Neural progenitor cell (in vitro differentiated cells): ENCODE data around the gene MYO1B. TPM values are rescaled to one million over a fixed set of nuclear protein-coding genes. Genes with fewer than 3 reads are reported as not detected.

Source experiments
- DNase-seq: peaks from one replicate; pipeline ENCODE4 v3.0.0-alpha.2; 2016; ENCODE audit warnings: low spot score
- H2AFZ ChIP-seq: fragments of 200-600 bp; sonication (generic); replicated peaks from 2 replicates; pipeline ENCODE4 v1.6.1; 2016; ENCODE audit warnings: antibody characterized with exemption
- H3F3A ChIP-seq: fragments of 200-600 bp; sonication (generic); 2 replicates; pipeline ENCODE4 v1.6.1; 2016; ENCODE audit warnings: antibody characterized with exemption, low read depth
- H3K27ac ChIP-seq: fragments of 200-600 bp; sonication (generic); 2 replicates; pipeline ENCODE4 v1.5.1; 2016; ENCODE audit warnings: mild to moderate bottlenecking
- H3K27me3 ChIP-seq: fragments of 200-600 bp; sonication (generic); 2 replicates; pipeline ENCODE4 v1.6.1; 2016; ENCODE audit warnings: mild to moderate bottlenecking, moderate library complexity
- H3K36me3 ChIP-seq: fragments of 200-600 bp; sonication (generic); 2 replicates; pipeline ENCODE4 v1.5.1; 2016
- H3K4me1 ChIP-seq: fragments of 200-600 bp; sonication (generic); 2 replicates; pipeline ENCODE4 v1.6.1; 2016; ENCODE audit warnings: mixed run types
- H3K4me2 ChIP-seq: fragments of 200-600 bp; sonication (generic); 2 replicates; pipeline ENCODE4 v1.6.1; 2016
- H3K4me3 ChIP-seq: fragments of 200-600 bp; sonication (generic); 2 replicates; pipeline ENCODE4 v1.5.1; 2016
- H3K79me2 ChIP-seq: fragments of 200-600 bp; sonication (generic); 2 replicates; pipeline ENCODE4 v1.6.1; 2016; ENCODE audit warnings: low read depth
- H3K9ac ChIP-seq: fragments of 200-600 bp; sonication (generic); 2 replicates; pipeline ENCODE4 v1.6.1; 2016
- H3K9me3 ChIP-seq: fragments of 200-600 bp; sonication (generic); 2 replicates; pipeline ENCODE4 v1.5.1; 2016; ENCODE audit warnings: low read depth
- H4K20me1 ChIP-seq: fragments of 200-600 bp; sonication (generic); 2 replicates; pipeline ENCODE4 v1.6.1; 2016; ENCODE audit warnings: low read depth
- H3K27ac Mint-ChIP-seq: 3 replicates; pipeline ENCODE4 v1.8.0; 2021; ENCODE audit warnings: mixed read lengths
- H3K27me3 Mint-ChIP-seq: 2 replicates; pipeline ENCODE4 v1.8.0; 2022; ENCODE audit warnings: low read depth, mild to moderate bottlenecking, inconsistent platforms, moderate library complexity, mixed read lengths; ENCODE audit not compliant: insufficient read depth
- H3K36me3 Mint-ChIP-seq: 3 replicates; pipeline ENCODE4 v1.8.0; 2021; ENCODE audit warnings: mixed read lengths
- H3K4me1 Mint-ChIP-seq: 3 replicates; pipeline ENCODE4 v1.8.0; 2021; ENCODE audit warnings: mixed read lengths
- H3K4me3 Mint-ChIP-seq: 3 replicates; pipeline ENCODE4 v1.8.0; 2021; ENCODE audit warnings: mild to moderate bottlenecking, moderate library complexity, mixed read lengths
- H3K9me3 Mint-ChIP-seq: 3 replicates; pipeline ENCODE4 v1.8.0; 2020; ENCODE audit warnings: mixed read lengths
- EZH2 ChIP-seq: fragments of 200-600 bp; sonication (generic); IDR thresholded peaks from 2 replicates; pipeline ENCODE4 v1.6.1; 2017; ENCODE audit warnings: antibody characterized with exemption, mild to moderate bottlenecking, moderate library complexity
- EZH2phosphoT487 ChIP-seq: fragments of 200-600 bp; sonication (generic); IDR thresholded peaks from 2 replicates; pipeline ENCODE4 v1.6.1; 2017; ENCODE audit warnings: antibody characterized with exemption
- total RNA-seq: library from RNA; depleted of rRNA; stranded (reverse); fragments of >200 nt; gene quantifications from 2 replicates; pipeline ENCODE4 v1.2.3, GENCODE V29; 2015; ENCODE audit warnings: low replicate concordance
- TF ChIP-seq, protein P1 (sequence below): fragments of 200-600 bp; sonication (generic); IDR thresholded peaks from 2 replicates; pipeline ENCODE4 v1.5.1; 2017; ENCODE audit warnings: antibody characterized with exemption, mild to moderate bottlenecking

MYO1B gene
- total RNA-seq, 1 donor from 2014 or later: 88.0 TPM

DNA sequence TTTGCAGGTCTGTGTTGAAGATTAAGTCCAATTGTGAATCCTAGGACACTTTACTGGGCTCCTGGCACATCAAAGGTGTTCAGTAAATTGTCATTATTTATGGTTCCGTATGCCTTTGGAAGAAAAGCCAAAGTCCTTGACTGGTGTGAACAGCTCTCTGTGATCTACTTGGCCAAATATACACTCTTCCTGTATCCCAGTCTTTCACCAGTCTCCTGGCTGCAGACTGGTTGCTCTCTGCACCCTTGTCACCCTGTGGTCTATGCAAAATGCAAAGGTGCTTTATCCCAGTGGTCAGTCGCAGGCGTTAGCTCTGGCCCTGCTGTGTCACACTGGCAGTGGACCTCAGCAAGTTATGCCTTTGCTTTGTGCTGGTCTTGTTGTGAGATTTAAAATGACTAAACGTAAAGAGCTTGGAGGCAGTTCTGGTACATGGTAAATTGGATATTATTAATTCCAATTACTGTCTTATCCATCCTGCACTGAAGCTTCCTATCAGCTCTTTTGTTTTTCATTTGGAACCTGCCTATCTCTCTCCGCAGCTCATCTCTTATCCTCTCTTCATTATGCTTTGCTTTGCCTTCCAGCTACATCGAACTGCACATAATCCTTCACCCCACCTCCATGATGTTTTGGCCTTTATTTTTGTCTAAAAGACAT is 83.1 kb downstream of the MYO1B start:
- H3K4me1 Mint-ChIP-seq: peaks cover 2% of the 10 kb centered on the region
- Histone ChIP-seq H3K79me2 (peaks cover 52% of the 10 kb centered on the region), H3F3A (no peaks in the 10 kb centered on the region), H3K27me3 (no peaks in the 10 kb centered on the region), H3K9ac (no peak overlapping the region), H3K9me3 (no peaks in the 10 kb centered on the region), H3K27ac (no peak overlapping the region), H4K20me1 (no peaks in the 10 kb centered on the region), H3K4me1 (no peaks in the 10 kb centered on the region), H3K36me3 (peaks cover 10% of the 10 kb centered on the region), H3K4me2 (no peak overlapping the region), H3K4me3 (no peak overlapping the region), H2AFZ (no peak overlapping the region)
- no peak overlapping the region for H3K27ac Mint-ChIP-seq
- no peak overlapping the region for H3K4me3 Mint-ChIP-seq
- H3K27me3 Mint-ChIP-seq: peaks cover 3% of the 10 kb centered on the region
- TF ChIP-seq EZH2 (no peak), EZH2phosphoT487 (no peak)
- TF ChIP-seq, protein P1, sequence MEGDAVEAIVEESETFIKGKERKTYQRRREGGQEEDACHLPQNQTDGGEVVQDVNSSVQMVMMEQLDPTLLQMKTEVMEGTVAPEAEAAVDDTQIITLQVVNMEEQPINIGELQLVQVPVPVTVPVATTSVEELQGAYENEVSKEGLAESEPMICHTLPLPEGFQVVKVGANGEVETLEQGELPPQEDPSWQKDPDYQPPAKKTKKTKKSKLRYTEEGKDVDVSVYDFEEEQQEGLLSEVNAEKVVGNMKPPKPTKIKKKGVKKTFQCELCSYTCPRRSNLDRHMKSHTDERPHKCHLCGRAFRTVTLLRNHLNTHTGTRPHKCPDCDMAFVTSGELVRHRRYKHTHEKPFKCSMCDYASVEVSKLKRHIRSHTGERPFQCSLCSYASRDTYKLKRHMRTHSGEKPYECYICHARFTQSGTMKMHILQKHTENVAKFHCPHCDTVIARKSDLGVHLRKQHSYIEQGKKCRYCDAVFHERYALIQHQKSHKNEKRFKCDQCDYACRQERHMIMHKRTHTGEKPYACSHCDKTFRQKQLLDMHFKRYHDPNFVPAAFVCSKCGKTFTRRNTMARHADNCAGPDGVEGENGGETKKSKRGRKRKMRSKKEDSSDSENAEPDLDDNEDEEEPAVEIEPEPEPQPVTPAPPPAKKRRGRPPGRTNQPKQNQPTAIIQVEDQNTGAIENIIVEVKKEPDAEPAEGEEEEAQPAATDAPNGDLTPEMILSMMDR: no peak
- peaks cover 12% of the 10 kb centered on the region for H3K9me3 Mint-ChIP-seq
- DNase-seq: no peak
- H3K36me3 Mint-ChIP-seq: peaks cover 39% of the 10 kb centered on the region

DNA sequence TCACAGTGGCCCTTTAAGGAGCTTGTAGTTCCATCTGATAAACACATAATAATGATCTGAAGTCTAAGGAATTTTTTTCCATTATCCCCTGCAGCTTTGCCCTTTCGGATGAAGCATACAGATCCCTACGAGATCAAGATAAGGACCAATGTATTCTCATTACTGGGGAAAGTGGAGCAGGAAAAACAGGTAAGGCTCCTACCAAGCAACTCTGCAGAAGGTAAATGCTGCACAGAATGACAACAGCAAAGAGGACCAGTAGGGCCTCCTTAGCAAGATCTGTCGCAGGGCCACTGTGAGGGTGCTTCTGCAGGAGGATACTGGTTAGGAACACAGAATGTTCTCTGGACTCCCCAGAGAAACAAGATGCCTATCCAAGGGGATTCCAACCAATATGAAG is 84.6 kb downstream of the MYO1B start:
- H3F3A ChIP-seq: no peaks in the 10 kb centered on the region
- H2AFZ ChIP-seq: no peak overlapping the region
- peaks cover 6% of the 10 kb centered on the region for H3K9me3 Mint-ChIP-seq
- H3K27me3 ChIP-seq: no peaks in the 10 kb centered on the region
- H3K9me3 ChIP-seq: no peaks in the 10 kb centered on the region
- DNase-seq: no peak
- H3K27ac ChIP-seq: no peak overlapping the region
- H3K4me1 Mint-ChIP-seq: no peaks in the 10 kb centered on the region
- H3K79me2 ChIP-seq: peaks cover 36% of the 10 kb centered on the region
- no peak for TF ChIP-seq EZH2
- TF ChIP-seq, protein P1: no peak
- TF ChIP-seq EZH2phosphoT487: no peak
- H3K36me3 ChIP-seq: no peaks in the 10 kb centered on the region
- no peaks in the 10 kb centered on the region for H3K4me1 ChIP-seq
- H3K9ac ChIP-seq: no peak overlapping the region
- H4K20me1 ChIP-seq: no peaks in the 10 kb centered on the region
- H3K4me2 ChIP-seq: no peak overlapping the region
- no peak overlapping the region for H3K4me3 ChIP-seq
- peaks cover 3% of the 10 kb centered on the region for H3K27me3 Mint-ChIP-seq
- no peak overlapping the region for H3K4me3 Mint-ChIP-seq
- no peak overlapping the region for H3K27ac Mint-ChIP-seq
- peaks cover 45% of the 10 kb centered on the region for H3K36me3 Mint-ChIP-seq

DNA sequence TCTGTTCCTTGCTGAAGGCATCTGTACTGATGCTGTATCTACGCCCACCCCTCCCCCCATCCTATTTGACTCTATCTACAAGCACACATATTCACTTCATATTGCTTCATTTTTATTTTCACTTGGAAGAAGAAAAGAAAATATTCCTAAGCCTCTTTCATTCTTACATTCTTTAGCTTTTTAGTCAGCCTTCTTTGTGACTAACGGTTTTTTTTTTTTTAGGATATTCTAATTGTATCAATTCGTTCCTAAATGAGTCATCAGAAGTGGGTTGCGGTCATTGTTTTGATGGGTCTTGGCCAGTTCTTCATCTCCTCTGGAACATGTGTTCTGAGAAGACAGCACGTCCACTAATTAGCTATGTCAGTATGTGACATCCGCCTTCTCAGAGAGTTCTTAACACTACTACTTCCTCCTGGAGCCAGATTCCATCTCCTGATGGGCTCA is 88.7 kb downstream of the MYO1B start:
- Histone ChIP-seq H3K9ac (no peak overlapping the region), H3K4me3 (no peak overlapping the region), H3K36me3 (no peaks in the 10 kb centered on the region), H2AFZ (no peak overlapping the region), H3K9me3 (no peaks in the 10 kb centered on the region), H4K20me1 (no peaks in the 10 kb centered on the region), H3K4me1 (no peaks in the 10 kb centered on the region), H3F3A (no peaks in the 10 kb centered on the region), H3K79me2 (peaks cover 4% of the 10 kb centered on the region), H3K27me3 (no peaks in the 10 kb centered on the region), H3K27ac (no peak overlapping the region), H3K4me2 (no peak overlapping the region)
- Mint-ChIP-seq H3K4me3 (no peak overlapping the region), H3K9me3 (no peaks in the 10 kb centered on the region), H3K36me3 (peaks cover 44% of the 10 kb centered on the region), H3K4me1 (peaks cover 3% of the 10 kb centered on the region), H3K27me3 (no peaks in the 10 kb centered on the region), H3K27ac (no peak overlapping the region)
- DNase-seq: no peak
- TF ChIP-seq EZH2phosphoT487: no peak
- no peak for TF ChIP-seq EZH2
- TF ChIP-seq, protein P1: no peak
